ENCODE measurements around the gene ZNF615.

ZNF615 gene

DNA sequence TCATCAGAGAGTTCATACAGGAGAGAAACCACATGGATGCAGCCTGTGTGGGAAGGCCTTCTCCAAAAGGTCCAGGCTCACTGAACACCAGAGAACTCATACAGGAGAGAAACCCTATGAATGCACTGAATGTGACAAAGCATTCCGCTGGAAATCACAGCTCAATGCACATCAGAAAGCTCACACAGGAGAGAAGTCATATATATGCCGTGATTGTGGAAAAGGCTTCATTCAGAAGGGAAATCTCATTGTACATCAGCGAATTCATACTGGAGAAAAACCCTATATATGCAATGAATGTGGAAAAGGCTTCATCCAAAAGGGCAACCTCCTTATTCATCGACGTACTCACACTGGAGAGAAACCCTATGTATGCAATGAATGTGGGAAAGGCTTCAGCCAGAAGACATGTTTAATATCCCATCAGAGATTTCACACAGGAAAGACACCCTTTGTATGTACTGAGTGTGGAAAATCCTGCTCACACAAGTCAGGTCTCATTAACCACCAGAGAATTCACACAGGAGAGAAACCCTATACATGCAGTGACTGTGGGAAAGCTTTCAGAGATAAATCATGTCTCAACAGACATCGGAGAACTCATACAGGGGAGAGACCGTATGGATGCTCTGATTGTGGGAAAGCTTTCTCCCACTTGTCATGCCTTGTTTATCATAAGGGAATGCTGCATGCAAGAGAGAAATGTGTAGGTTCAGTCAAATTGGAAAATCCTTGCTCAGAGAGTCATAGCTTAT, 63.0 kb downstream of the ZNF615 start:
- Histone ChIP-seq H3K36me3 (peaks cover 92 to 99% (median 98%) of the 10 kb centered on the region in 11 experiments), H3K9me3 (replicated peaks in 1 of 11) (peaks cover 100% of the 10 kb centered on the region in 11 experiments)
- no peak for TF ChIP-seq Cebpa-rat (IDR thresholded peaks at IDR 0.05)

More for the DNA sequence above, 63.0 kb downstream of the ZNF615 start:
- Histone ChIP-seq H3K4me2 (no peak overlapping the region), H3K9ac (no peak overlapping the region), H3K27ac (no peak overlapping the region), H3K4me3 (peak overlapping the region; percentile 5 to 57 (median 34); a peak in 19 of 20 replicates), H3K4me1 (no peaks in the 10 kb centered on the region), H3K27me3 (0 out of 22 replicates have a peak, but pooled peaks cover 0 to 5% (median 0%) of the 10 kb centered on the region in 11 experiments), H4K20me1 (no peaks in the 10 kb centered on the region)

All from BLaER1 treated with 17β-estradiol and CSF1 and Interleukin-3, amounts not matched to agents 10 nM and 100 nM (cell line).